HG02852 (cell line): ENCODE data around the gene DENND2D.
"Not testable (repeated sequence)": the region's sequence is repeated elsewhere in the genome, so short reads cannot be mapped to it uniquely, and the experiment has no call there.

Experiments
- ATAC-seq: cut with Tn5 transposase; IDR thresholded peaks from one replicate; pipeline ENCODE4 v1.9.1; 2021; ENCODE audit warnings: mild to moderate bottlenecking, moderate library complexity; ENCODE audit not compliant: unreplicated experiment

Gene DENND2D

GRCh38 chr1:111222308-111223125, 22.1 kb upstream of the DENND2D start:
- no peak for ATAC-seq

- peak; percentile 58 for ATAC-seq
Measured at GRCh38 chr1:111221633-111222291, 21.3 kb upstream of the DENND2D start.

- no peak for ATAC-seq
Measured at GRCh38 chr1:111221276-111221632, 20.8 kb upstream of the DENND2D start.

GRCh38 chr1:111220302-111220890, 19.9 kb upstream of the DENND2D start:
- ATAC-seq, result no peak

- peak; percentile 38 for ATAC-seq
Measured at GRCh38 chr1:111219557-111220286, 19.3 kb upstream of the DENND2D start.

GRCh38 chr1:111218701-111219556, 18.5 kb upstream of the DENND2D start:
- ATAC-seq, result no peak

GRCh38 chr1:111217183-111217910, 16.9 kb upstream of the DENND2D start:
- no peak for ATAC-seq

- ATAC-seq, result no peak
Measured at GRCh38 chr1:111216751-111217150, 16.3 kb upstream of the DENND2D start.

- not testable (repeated sequence) for ATAC-seq
Measured at GRCh38 chr1:111215285-111215684, 14.8 kb upstream of the DENND2D start.

- ATAC-seq, result no peak
Measured at GRCh38 chr1:111214884-111215283, 14.4 kb upstream of the DENND2D start.

GRCh38 chr1:111214074-111214801, 13.8 kb upstream of the DENND2D start:
- ATAC-seq, result no peak

GRCh38 chr1:111213412-111213811, 13.0 kb upstream of the DENND2D start:
- no peak for ATAC-seq

GRCh38 chr1:111212634-111213335, 12.3 kb upstream of the DENND2D start:
- ATAC-seq, result no peak

- no peak for ATAC-seq
Measured at GRCh38 chr1:111211921-111212320, 11.5 kb upstream of the DENND2D start.

GRCh38 chr1:111209622-111210021, 9.2 kb upstream of the DENND2D start:
- ATAC-seq, result no peak

- no peak for ATAC-seq
Measured at GRCh38 chr1:111208921-111209320, 8.5 kb upstream of the DENND2D start.

- ATAC-seq, result no peak
Measured at GRCh38 chr1:111205714-111206050, 5.2 kb upstream of the DENND2D start.

- ATAC-seq, result no peak
Measured at GRCh38 chr1:111204983-111205713, 4.7 kb upstream of the DENND2D start.
